BE2C (cell line): ENCODE measurements around the gene YLPM1.

Experiments used
- DNase-seq: peaks from one replicate; pipeline ENCODE4 v3.0.0-alpha.2; 2020
- H3K27me3 ChIP-seq: fragments of 250-450 bp; sonication (Bioruptor Pico); 2 replicates; pipeline ENCODE4 v1.5.1; 2020; ENCODE audit warnings: mild to moderate bottlenecking
- H3K36me3 ChIP-seq: fragments of 250-450 bp; sonication (Bioruptor Pico); 2 replicates; pipeline ENCODE4 v1.5.1; 2020; ENCODE audit warnings: mild to moderate bottlenecking
- H3K4me1 ChIP-seq: fragments of 250-450 bp; sonication (Bioruptor Pico); 2 replicates; pipeline ENCODE4 v1.5.1; 2020
- H3K4me3 ChIP-seq: 2 replicates; pipeline ENCODE4 v1.5.1; 2011; ENCODE audit warnings: low read depth, low read length
- H3K9me3 ChIP-seq: fragments of 250-450 bp; sonication (Bioruptor Pico); 2 replicates; pipeline ENCODE4 v1.5.1; 2020
- CTCF ChIP-seq: IDR thresholded peaks from 2 replicates; pipeline ENCODE4 v1.5.1; 2012; ENCODE audit warnings: mild to moderate bottlenecking, low read depth, low read length

The YLPM1 gene

GRCh38 chr14:74852922-74853530 lies 89.9 kb downstream of the YLPM1 start:
- no peak for DNase-seq
- peaks cover 3% of the 10 kb centered on the region; the same call in 1 of the 2 replicates for H3K36me3 ChIP-seq
- no peak for TF ChIP-seq CTCF
- no peak overlapping the region for H3K4me3 ChIP-seq
- no peaks in the 10 kb centered on the region for H3K27me3 ChIP-seq
- no peaks in the 10 kb centered on the region for H3K9me3 ChIP-seq
- H3K4me1 ChIP-seq: no peaks in the 10 kb centered on the region

GRCh38 chr14:74853581-74853980 lies 90.5 kb downstream of the YLPM1 start:
- Histone ChIP-seq H3K9me3 (no peaks in the 10 kb centered on the region), H3K36me3 (peaks cover 3% of the 10 kb centered on the region; the same call in 1 of the 2 replicates), H3K4me1 (no peaks in the 10 kb centered on the region), H3K4me3 (no peak overlapping the region), H3K27me3 (no peaks in the 10 kb centered on the region)
- no peak for DNase-seq
- TF ChIP-seq CTCF: no peak

DNA sequence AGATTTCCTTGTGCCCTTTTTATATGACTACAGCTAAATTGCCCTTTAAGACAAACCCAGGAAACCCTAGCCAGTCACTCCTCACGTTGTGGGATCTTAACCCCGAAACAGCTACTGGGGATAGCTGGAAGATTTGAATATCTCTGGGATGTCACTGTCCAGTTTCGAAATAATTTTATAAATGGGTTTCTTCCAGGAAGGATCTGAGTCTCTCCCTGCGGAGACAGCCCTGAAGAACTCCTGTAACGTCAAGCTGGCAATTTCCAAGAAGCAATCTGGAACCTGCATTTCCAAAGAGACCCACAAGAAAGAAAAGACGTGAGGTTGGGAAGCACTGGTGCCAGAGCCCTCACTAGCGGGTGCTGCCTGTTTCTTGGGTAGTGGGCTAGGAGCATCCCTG lies 91.9 kb downstream of the YLPM1 start:
- DNase-seq: no peak
- Histone ChIP-seq H3K4me1 (no peaks in the 10 kb centered on the region), H3K36me3 (peaks cover 3% of the 10 kb centered on the region; the same call in 1 of the 2 replicates), H3K9me3 (no peaks in the 10 kb centered on the region), H3K4me3 (no peak overlapping the region), H3K27me3 (no peaks in the 10 kb centered on the region)
- TF ChIP-seq CTCF: no peak

GRCh38 chr14:74855945-74856344 lies 92.8 kb downstream of the YLPM1 start:
- Histone ChIP-seq H3K4me1 (no peaks in the 10 kb centered on the region), H3K9me3 (no peaks in the 10 kb centered on the region), H3K27me3 (no peaks in the 10 kb centered on the region), H3K36me3 (peaks cover 3% of the 10 kb centered on the region; the same call in 1 of the 2 replicates), H3K4me3 (no peak overlapping the region)
- no peak for DNase-seq
- TF ChIP-seq CTCF: no peak

- H3K36me3 ChIP-seq: peaks cover 3% of the 10 kb centered on the region; the same call in 1 of the 2 replicates
- TF ChIP-seq CTCF: no peak
- no peaks in the 10 kb centered on the region for H3K9me3 ChIP-seq
- no peaks in the 10 kb centered on the region for H3K4me1 ChIP-seq
- no peak overlapping the region for H3K4me3 ChIP-seq
- H3K27me3 ChIP-seq: no peaks in the 10 kb centered on the region
- DNase-seq: no peak
Measured at GRCh38 chr14:74856366-74856765, 93.2 kb downstream of the YLPM1 start.

- Histone ChIP-seq H3K36me3 (peaks cover 3% of the 10 kb centered on the region; the same call in 1 of the 2 replicates), H3K4me3 (no peak overlapping the region), H3K27me3 (no peaks in the 10 kb centered on the region), H3K9me3 (no peaks in the 10 kb centered on the region), H3K4me1 (no peaks in the 10 kb centered on the region)
- TF ChIP-seq CTCF: no peak
- DNase-seq: no peak
Measured at GRCh38 chr14:74858022-74858421, 94.9 kb downstream of the YLPM1 start.
